Fibroblast of lung (primary cell): Measurements from ENCODE around the gene KRTAP5-6. TPM values are rescaled to one million over a fixed set of nuclear protein-coding genes. Genes with fewer than 3 reads are reported as not detected.

Experiments
- DNase-seq, 2 donors: peaks; one replicate each; pipeline versions ENCODE4 v3.0.0 to v3.0.0-alpha.2; 2010; ENCODE audit warnings: low read depth in 2 of 2
- H2AFZ ChIP-seq: 2 replicates; pipeline ENCODE4 v1.5.1; 2012; ENCODE audit warnings: low read length, control low read depth, inconsistent platforms
- H3K27ac ChIP-seq: 2 replicates; pipeline ENCODE4 v1.5.1; 2011; ENCODE audit warnings: low read length, control low read depth; ENCODE audit not compliant: insufficient read depth
- H3K27me3 ChIP-seq: 2 replicates; pipeline ENCODE4 v1.5.1; 2011; ENCODE audit warnings: mild to moderate bottlenecking, low read length; ENCODE audit not compliant: control insufficient read depth, insufficient read depth
- H3K36me3 ChIP-seq: 2 replicates; pipeline ENCODE4 v1.5.1; 2011; ENCODE audit warnings: low read length; ENCODE audit not compliant: control insufficient read depth, insufficient read depth
- H3K4me1 ChIP-seq: 2 replicates; pipeline ENCODE4 v1.5.1; 2011; ENCODE audit warnings: low read length; ENCODE audit not compliant: control insufficient read depth, insufficient read depth; ENCODE audit errors: extremely low read depth
- H3K4me2 ChIP-seq: 2 replicates; pipeline ENCODE4 v1.5.1; 2011; ENCODE audit warnings: low read length, control low read depth; ENCODE audit not compliant: insufficient read depth; ENCODE audit errors: extremely low read depth
- H3K4me3 ChIP-seq, 4 experiments: fragments of 200-600 bp in 1 of 4; sonication (generic) in 1 of 4; replicated peaks in 1 of 4; 2 replicates each; pipeline ENCODE4 v1.5.1; 2011 to 2016; ENCODE audit warnings: low read length in 4 of 4, low read depth in 3 of 4, mild to moderate bottlenecking in 3 of 4, control low read depth in 2 of 4, inconsistent platforms in 1 of 4, mixed read lengths in 1 of 4; ENCODE audit not compliant: insufficient read depth in 1 of 4; ENCODE audit errors: control extremely low read depth in 1 of 4
- H3K79me2 ChIP-seq: 2 replicates; pipeline ENCODE4 v1.5.1; 2012; ENCODE audit warnings: mild to moderate bottlenecking, low read length, inconsistent platforms; ENCODE audit not compliant: control insufficient read depth, insufficient read depth
- H3K9ac ChIP-seq: 2 replicates; pipeline ENCODE4 v1.5.1; 2011; ENCODE audit warnings: mild to moderate bottlenecking, low read length, control low read depth; ENCODE audit not compliant: insufficient read depth
- H3K9me3 ChIP-seq: 2 replicates; pipeline ENCODE4 v1.5.1; 2012; ENCODE audit warnings: low read depth, low read length; ENCODE audit not compliant: control insufficient read depth, insufficient read depth
- H4K20me1 ChIP-seq: 2 replicates; pipeline ENCODE4 v1.5.1; 2011; ENCODE audit warnings: low read length; ENCODE audit not compliant: control insufficient read depth, insufficient read depth; ENCODE audit errors: extremely low read depth
- EZH2 ChIP-seq: IDR thresholded peaks from 2 replicates; pipeline ENCODE4 v1.5.1; 2012; ENCODE audit warnings: low read length, control low read depth, mild to moderate bottlenecking; ENCODE audit errors: missing control alignments
- polyA plus RNA-seq, 2 donors: library from polyadenylated mRNA; depleted of rRNA in 1 of 2; stranded (reverse) in 1 of 2; unstranded in 1 of 2; fragments of >200 nt; gene quantifications; 2 replicates each; pipeline ENCODE4 v1.2.1, GENCODE V29; 2011 to 2012; ENCODE audit warnings: missing spikeins in 1 of 2
- total RNA-seq: library from RNA; depleted of rRNA; stranded (reverse); fragments of >200 nt; gene quantifications from 2 replicates; pipeline ENCODE4 v1.2.1, GENCODE V29; 2014
- TF ChIP-seq, protein P1 (sequence below), 2 donors: IDR thresholded peaks in 1 of 2; conservative IDR thresholded peaks in 1 of 2; 1 replicate in 1 of 2; 2 replicates in 1 of 2; pipeline ENCODE4 v1.5.1; 2011 to 2012; ENCODE audit warnings: low read length in 2 of 2, control low read depth in 1 of 2, inconsistent platforms in 1 of 2, low read depth in 1 of 2, mild to moderate bottlenecking in 1 of 2

Gene KRTAP5-6
- total and polyA plus RNA-seq, 2 donors (not counting 1 experiment from before 2014, with no cell fraction given), result not detected

DNA sequence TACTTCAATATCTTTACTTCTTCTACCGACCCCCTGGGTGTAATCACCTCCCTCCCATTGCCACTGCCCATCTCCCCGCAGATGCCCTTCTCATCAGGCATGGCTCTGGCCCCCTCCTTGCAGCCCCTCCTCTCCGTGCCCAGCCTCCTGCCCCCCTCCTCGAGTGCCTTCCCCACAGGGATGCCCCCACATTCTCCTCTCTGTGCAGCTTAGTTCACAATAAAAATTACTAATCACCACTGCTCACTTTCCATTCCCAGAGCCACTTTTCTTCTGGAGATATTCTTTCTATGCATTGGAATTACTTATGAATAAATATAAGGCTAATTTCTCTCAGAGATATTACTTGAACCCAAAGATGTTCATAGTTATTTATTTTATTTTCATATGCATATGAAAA lies 31.3 kb downstream of the KRTAP5-6 start:
- no peak overlapping the region for H3K9ac ChIP-seq
- H3K4me1 ChIP-seq, result no peaks in the 10 kb centered on the region
- no peaks in the 10 kb centered on the region for H3K9me3 ChIP-seq
- no peak overlapping the region for H3K27ac ChIP-seq
- H2AFZ ChIP-seq, result no peak overlapping the region
- no peaks in the 10 kb centered on the region for H3K79me2 ChIP-seq
- H3K36me3 ChIP-seq, result no peaks in the 10 kb centered on the region
- H3K4me3 ChIP-seq, result no peak overlapping the region
- DNase-seq, result no peak
- H4K20me1 ChIP-seq, result no peaks in the 10 kb centered on the region
- H3K27me3 ChIP-seq, result peaks cover 3% of the 10 kb centered on the region
- no peak overlapping the region for H3K4me2 ChIP-seq
- TF ChIP-seq EZH2, result no peak
- TF ChIP-seq, protein P1, sequence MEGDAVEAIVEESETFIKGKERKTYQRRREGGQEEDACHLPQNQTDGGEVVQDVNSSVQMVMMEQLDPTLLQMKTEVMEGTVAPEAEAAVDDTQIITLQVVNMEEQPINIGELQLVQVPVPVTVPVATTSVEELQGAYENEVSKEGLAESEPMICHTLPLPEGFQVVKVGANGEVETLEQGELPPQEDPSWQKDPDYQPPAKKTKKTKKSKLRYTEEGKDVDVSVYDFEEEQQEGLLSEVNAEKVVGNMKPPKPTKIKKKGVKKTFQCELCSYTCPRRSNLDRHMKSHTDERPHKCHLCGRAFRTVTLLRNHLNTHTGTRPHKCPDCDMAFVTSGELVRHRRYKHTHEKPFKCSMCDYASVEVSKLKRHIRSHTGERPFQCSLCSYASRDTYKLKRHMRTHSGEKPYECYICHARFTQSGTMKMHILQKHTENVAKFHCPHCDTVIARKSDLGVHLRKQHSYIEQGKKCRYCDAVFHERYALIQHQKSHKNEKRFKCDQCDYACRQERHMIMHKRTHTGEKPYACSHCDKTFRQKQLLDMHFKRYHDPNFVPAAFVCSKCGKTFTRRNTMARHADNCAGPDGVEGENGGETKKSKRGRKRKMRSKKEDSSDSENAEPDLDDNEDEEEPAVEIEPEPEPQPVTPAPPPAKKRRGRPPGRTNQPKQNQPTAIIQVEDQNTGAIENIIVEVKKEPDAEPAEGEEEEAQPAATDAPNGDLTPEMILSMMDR (conservative IDR thresholded peaks at IDR 0.05 in 1 of 2, IDR thresholded peaks at IDR 0.05 in 1 of 2; ENCODE audit: low read depth in 1 of 2, low read length in 2 of 2), result no peak

DNA sequence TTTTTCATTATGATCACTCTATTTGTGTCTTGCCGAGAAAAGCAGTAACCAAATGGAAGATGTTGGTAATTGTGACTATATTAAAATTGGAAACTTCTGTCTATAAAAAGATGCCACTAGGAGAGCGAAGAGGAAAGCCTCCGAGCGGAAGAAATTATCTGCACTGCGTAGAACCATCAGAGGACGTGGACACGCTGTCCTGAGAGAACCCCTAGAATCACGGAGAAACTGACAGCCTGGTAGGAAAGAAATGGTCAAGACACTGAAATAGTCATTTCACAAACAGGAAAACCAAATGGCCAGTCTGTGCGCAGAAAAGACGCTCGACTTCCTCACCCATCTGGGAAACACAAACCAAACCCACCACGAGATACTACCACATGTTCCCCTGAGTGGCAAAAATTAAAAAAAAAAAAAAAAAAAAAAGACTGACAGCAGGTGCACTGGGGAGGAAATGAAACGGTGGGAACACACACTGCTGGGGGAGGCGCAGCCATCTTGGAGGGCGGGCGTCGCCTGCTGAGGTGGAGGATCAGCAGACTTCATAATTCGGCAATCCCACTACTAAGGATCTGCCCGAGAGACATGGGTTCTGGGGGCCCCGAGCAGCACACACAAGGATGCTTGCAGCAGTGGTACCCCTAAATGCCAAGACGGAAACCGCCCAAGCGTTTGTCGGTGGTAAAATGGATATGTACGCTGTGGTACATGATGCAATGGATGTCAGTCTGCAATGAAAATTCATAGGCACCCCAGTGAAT lies 32.1 kb downstream of the KRTAP5-6 start:
- Histone ChIP-seq H3K79me2 (no peaks in the 10 kb centered on the region), H3K9me3 (no peaks in the 10 kb centered on the region), H3K36me3 (no peaks in the 10 kb centered on the region), H3K4me2 (no peak overlapping the region), H3K4me1 (no peaks in the 10 kb centered on the region), H4K20me1 (no peaks in the 10 kb centered on the region), H3K27me3 (peaks cover 6% of the 10 kb centered on the region), H2AFZ (no peak overlapping the region), H3K4me3 (no peak overlapping the region), H3K27ac (no peak overlapping the region), H3K9ac (no peak overlapping the region)
- no peak for DNase-seq
- TF ChIP-seq EZH2, result no peak
- TF ChIP-seq, protein P1 (conservative IDR thresholded peaks at IDR 0.05 in 1 of 2, IDR thresholded peaks at IDR 0.05 in 1 of 2; ENCODE audit: low read depth in 1 of 2, low read length in 2 of 2), result no peak

DNA sequence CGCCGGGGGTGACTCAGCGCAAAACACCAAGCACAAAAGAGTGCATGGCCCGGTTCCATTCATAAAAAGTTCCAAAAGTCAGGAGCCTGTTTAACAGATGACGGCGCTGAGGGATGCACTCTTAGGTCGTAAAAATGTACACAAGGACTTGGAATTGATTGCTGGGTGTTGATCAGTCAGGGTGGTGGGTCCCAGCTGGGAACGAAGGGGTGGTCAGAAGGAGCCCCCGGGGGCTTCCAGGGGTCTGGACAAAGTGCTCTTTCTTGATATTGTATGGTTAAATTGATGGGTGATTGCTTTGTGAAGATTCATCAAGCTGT lies 32.7 kb downstream of the KRTAP5-6 start:
- H3K79me2 ChIP-seq, result no peaks in the 10 kb centered on the region
- H3K4me1 ChIP-seq, result no peaks in the 10 kb centered on the region
- TF ChIP-seq, protein P1 (conservative IDR thresholded peaks at IDR 0.05 in 1 of 2, IDR thresholded peaks at IDR 0.05 in 1 of 2; ENCODE audit: low read depth in 1 of 2, low read length in 2 of 2), result no peak
- TF ChIP-seq EZH2, result no peak
- no peak for DNase-seq
- peaks cover 6% of the 10 kb centered on the region for H3K27me3 ChIP-seq
- H3K9me3 ChIP-seq, result no peaks in the 10 kb centered on the region
- H3K4me3 ChIP-seq, result no peak overlapping the region
- no peak overlapping the region for H3K27ac ChIP-seq
- no peak overlapping the region for H3K4me2 ChIP-seq
- no peak overlapping the region for H3K9ac ChIP-seq
- H3K36me3 ChIP-seq, result no peaks in the 10 kb centered on the region
- H2AFZ ChIP-seq, result no peak overlapping the region
- no peaks in the 10 kb centered on the region for H4K20me1 ChIP-seq
